ENCODE results near the gene ARFGEF3.

GRCh38 chr6:138176652-138177232, 15.0 kb downstream of the ARFGEF3 start:
- TF ChIP-seq CTCF (IDR thresholded peaks at IDR 0.05) (no peak), POLR2A (IDR thresholded peaks at IDR 0.05) (no peak)
